GM21576 (cell line): ENCODE results near the gene SERPINB11.
"Not testable (repeated sequence)": the region's sequence is repeated elsewhere in the genome, so short reads cannot be mapped to it uniquely, and the experiment has no call there.

Experiments used
- ATAC-seq: cut with Tn5 transposase; IDR thresholded peaks from one replicate; pipeline ENCODE4 v1.9.1; 2021; ENCODE audit warnings: mild to moderate bottlenecking, moderate library complexity; ENCODE audit not compliant: unreplicated experiment

The SERPINB11 gene

GRCh38 chr18:63725682-63726480 is 23.1 kb downstream of the SERPINB11 start:
- no peak for ATAC-seq

GRCh38 chr18:63730773-63731172 is 28.0 kb downstream of the SERPINB11 start:
- ATAC-seq = no peak

- no peak for ATAC-seq
These were observed 28.5 kb downstream of the SERPINB11 start for GRCh38 chr18:63731215-63731614.

- no peak for ATAC-seq
These were observed 34.1 kb downstream of the SERPINB11 start for GRCh38 chr18:63736876-63737275.

GRCh38 chr18:63741769-63742168 is 39.0 kb downstream of the SERPINB11 start:
- ATAC-seq = no peak

- ATAC-seq = no peak
These were observed 44.2 kb downstream of the SERPINB11 start for GRCh38 chr18:63747006-63747405.

- ATAC-seq = no peak
These were observed 46.7 kb downstream of the SERPINB11 start for GRCh38 chr18:63749489-63749888.

- no peak for ATAC-seq
These were observed 49.9 kb downstream of the SERPINB11 start for GRCh38 chr18:63752636-63753035.

GRCh38 chr18:63753676-63754075 is 50.9 kb downstream of the SERPINB11 start:
- ATAC-seq = no peak

- no peak for ATAC-seq
These were observed 54.8 kb downstream of the SERPINB11 start for GRCh38 chr18:63757541-63757940.

GRCh38 chr18:63758615-63759240 is 56.0 kb downstream of the SERPINB11 start:
- ATAC-seq = no peak

GRCh38 chr18:63759786-63760185 is 57.0 kb downstream of the SERPINB11 start:
- not testable (repeated sequence) for ATAC-seq

- ATAC-seq = no peak
These were observed 59.8 kb downstream of the SERPINB11 start for GRCh38 chr18:63762518-63762917.

GRCh38 chr18:63763831-63764600 is 61.3 kb downstream of the SERPINB11 start:
- no peak for ATAC-seq

GRCh38 chr18:63765837-63766236 is 63.1 kb downstream of the SERPINB11 start:
- no peak for ATAC-seq
